Measurements from ENCODE around the gene CLTCL1. TPM values are rescaled to one million over a fixed set of nuclear protein-coding genes. Genes with fewer than 3 reads are reported as not detected.

The CLTCL1 gene
- total and polyA plus RNA-seq, 3 donors from 2014 or later = 46.6 to 107 (median 54.4) TPM

DNA sequence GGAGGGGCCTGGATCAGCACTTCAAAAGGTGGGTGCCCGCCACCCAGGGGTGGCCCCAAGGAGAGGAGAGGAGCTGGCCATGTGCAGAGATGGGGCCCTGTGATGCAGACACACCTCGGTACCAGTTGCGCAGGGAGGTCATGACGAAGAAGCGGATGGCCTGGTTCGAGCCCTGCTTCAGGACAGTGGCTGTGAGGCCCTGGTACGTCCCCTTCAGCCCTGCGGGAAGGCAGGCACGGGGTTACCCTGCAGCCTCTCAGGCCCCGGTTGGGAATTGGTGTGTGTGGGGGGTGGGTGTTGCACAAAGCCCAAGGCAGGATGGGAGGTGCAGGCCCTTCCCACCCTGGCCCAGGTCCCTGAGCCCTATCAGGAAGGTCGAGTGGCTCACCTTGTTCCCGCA lies 114.8 kb downstream of the CLTCL1 start:
- intact Hi-C loops (cut with DNase I; ENCODE audit: low total_unique reads) = no loop called here
- TF ChIP-seq, protein P1, sequence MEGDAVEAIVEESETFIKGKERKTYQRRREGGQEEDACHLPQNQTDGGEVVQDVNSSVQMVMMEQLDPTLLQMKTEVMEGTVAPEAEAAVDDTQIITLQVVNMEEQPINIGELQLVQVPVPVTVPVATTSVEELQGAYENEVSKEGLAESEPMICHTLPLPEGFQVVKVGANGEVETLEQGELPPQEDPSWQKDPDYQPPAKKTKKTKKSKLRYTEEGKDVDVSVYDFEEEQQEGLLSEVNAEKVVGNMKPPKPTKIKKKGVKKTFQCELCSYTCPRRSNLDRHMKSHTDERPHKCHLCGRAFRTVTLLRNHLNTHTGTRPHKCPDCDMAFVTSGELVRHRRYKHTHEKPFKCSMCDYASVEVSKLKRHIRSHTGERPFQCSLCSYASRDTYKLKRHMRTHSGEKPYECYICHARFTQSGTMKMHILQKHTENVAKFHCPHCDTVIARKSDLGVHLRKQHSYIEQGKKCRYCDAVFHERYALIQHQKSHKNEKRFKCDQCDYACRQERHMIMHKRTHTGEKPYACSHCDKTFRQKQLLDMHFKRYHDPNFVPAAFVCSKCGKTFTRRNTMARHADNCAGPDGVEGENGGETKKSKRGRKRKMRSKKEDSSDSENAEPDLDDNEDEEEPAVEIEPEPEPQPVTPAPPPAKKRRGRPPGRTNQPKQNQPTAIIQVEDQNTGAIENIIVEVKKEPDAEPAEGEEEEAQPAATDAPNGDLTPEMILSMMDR (IDR thresholded peaks at IDR 0.05) = no peak
- no peak for TF ChIP-seq POLR2A (IDR thresholded peaks at IDR 0.05)
- 70 to 74% methylated on average over 8 to 12 of the region's 12 CpGs for WGBS, 2 donors
- Histone ChIP-seq H3K36me3 (ENCODE audit: low read depth, missing control alignments) (no peaks in the 10 kb centered on the region), H3K9me3 (no peaks in the 10 kb centered on the region), H3K27me3 (no peaks in the 10 kb centered on the region), H3K27ac (no peak overlapping the region), H3K4me3 (no peak overlapping the region), H3K4me1 (peaks cover 39% of the 10 kb centered on the region)
- no peak for DNase-seq

- H3K4me3 ChIP-seq = no peak overlapping the region
- TF ChIP-seq, protein P1 (IDR thresholded peaks at IDR 0.05) = no peak
- no peak for TF ChIP-seq POLR2A (IDR thresholded peaks at IDR 0.05)
- no peaks in the 10 kb centered on the region for H3K36me3 ChIP-seq (ENCODE audit: low read depth, missing control alignments)
- peaks cover 39% of the 10 kb centered on the region for H3K4me1 ChIP-seq
- H3K27me3 ChIP-seq = no peaks in the 10 kb centered on the region
- 76 to 83% methylated on average over 8 to 12 of the region's 12 CpGs for WGBS, 2 donors
- no peaks in the 10 kb centered on the region for H3K9me3 ChIP-seq
- no peak overlapping the region for H3K27ac ChIP-seq
- intact Hi-C loops (cut with DNase I; ENCODE audit: low total_unique reads) = no loop called here
- DNase-seq = no peak
Observed at GRCh38 chr22:19176175-19176643, 115.3 kb downstream of the CLTCL1 start.

DNA sequence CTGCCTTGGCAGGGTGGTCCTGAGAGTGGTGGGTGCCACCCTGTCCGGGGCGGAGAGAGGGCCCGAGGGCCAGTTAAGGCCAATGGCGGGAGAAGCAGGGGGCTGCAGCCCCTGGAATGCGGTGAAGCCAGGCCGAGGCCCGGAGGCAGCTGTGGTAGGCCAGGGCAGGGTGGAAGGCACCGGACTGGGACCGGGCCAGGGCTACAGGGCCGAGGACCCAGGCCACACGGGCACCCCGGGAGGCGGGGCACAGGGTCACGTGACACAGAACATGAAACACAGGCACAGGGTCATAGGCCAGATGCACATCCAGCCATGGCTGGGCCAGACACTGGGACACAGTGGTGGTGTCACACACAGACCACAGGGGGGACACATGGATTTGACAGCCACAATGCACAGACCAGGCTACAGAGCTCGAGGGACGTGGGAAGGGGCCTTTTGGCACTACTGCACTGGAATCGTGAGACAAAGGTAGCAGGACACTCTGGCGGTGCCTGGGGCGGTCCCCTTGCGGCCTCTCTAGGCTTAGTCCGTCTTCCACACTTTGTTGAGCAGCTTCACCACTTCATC lies 115.8 kb downstream of the CLTCL1 start:
- no peaks in the 10 kb centered on the region for H3K9me3 ChIP-seq
- no peak for DNase-seq
- H3K27me3 ChIP-seq = no peaks in the 10 kb centered on the region
- H3K36me3 ChIP-seq (ENCODE audit: low read depth, missing control alignments) = no peaks in the 10 kb centered on the region
- no peak overlapping the region for H3K27ac ChIP-seq
- no peak for TF ChIP-seq POLR2A (IDR thresholded peaks at IDR 0.05)
- TF ChIP-seq, protein P1 (IDR thresholded peaks at IDR 0.05) = no peak
- H3K4me1 ChIP-seq = peaks cover 42% of the 10 kb centered on the region
- 71 to 79% methylated on average over 15 to 19 of the region's 21 CpGs for WGBS, 2 donors
- intact Hi-C loops (cut with DNase I; ENCODE audit: low total_unique reads) = no loop called here
- H3K4me3 ChIP-seq = no peak overlapping the region

DNA sequence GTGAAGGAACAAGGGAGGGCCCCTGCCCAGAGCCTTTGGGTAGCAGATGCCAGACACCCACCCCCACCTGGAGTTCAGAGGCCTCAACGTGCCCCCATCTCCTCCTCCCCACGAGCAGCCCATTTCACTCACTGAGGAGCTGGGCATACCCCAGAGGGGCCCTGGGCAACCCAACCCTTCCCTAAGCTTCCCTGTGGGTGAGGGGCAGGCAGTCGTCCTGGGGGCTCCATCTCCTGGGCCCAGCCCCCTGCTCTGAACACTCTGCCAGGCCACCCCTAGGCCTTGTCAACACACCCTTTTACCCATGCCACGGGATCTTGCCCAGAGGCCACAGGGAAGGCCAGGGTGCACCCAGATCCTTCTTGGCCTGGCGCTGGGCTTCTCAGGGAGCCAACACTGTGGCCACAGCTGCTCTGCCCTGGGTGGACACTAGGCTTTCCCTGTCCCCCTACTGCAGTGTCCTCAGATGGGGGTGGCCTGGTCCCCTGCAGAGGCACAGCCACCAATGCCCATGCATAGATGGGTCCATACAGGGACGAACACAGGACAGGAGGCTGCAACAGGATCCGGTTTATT lies 116.4 kb downstream of the CLTCL1 start:
- Histone ChIP-seq H3K4me1 (peaks cover 45% of the 10 kb centered on the region), H3K9me3 (no peaks in the 10 kb centered on the region), H3K36me3 (ENCODE audit: low read depth, missing control alignments) (no peaks in the 10 kb centered on the region), H3K27ac (no peak overlapping the region), H3K27me3 (no peaks in the 10 kb centered on the region), H3K4me3 (no peak overlapping the region)
- intact Hi-C loops (cut with DNase I; ENCODE audit: low total_unique reads) = no loop called here
- 70 to 78% methylated on average over 3 to 7 of the region's 7 CpGs for WGBS, 2 donors
- no peak for DNase-seq
- TF ChIP-seq, protein P1 (IDR thresholded peaks at IDR 0.05) = no peak
- TF ChIP-seq POLR2A (IDR thresholded peaks at IDR 0.05) = no peak

Measured in testis (tissue), 3 donors.